Fibroblast of mammary gland (primary cell): ENCODE results near the gene OGDHL.

ENCODE experiments used
- DNase-seq: peaks from one replicate; pipeline ENCODE4 v3.0.0-alpha.2; 2010; ENCODE audit warnings: low read depth
- H3K4me3 ChIP-seq: 2 replicates; pipeline ENCODE4 v1.5.1; 2011; ENCODE audit warnings: low read depth, mild to moderate bottlenecking, low read length, moderate library complexity; ENCODE audit not compliant: control insufficient read depth
- CTCF ChIP-seq: conservative IDR thresholded peaks from 2 replicates; pipeline ENCODE4 v1.5.1; 2011; ENCODE audit warnings: low read depth, low read length, inconsistent platforms; ENCODE audit not compliant: control insufficient read depth, insufficient read depth

The OGDHL gene

GRCh38 chr10:49751636-49752510 lies 10.2 kb downstream of the OGDHL start:
- TF ChIP-seq CTCF = no peak
- no peak overlapping the region for H3K4me3 ChIP-seq
- DNase-seq = no peak

GRCh38 chr10:49751216-49751615 lies 10.9 kb downstream of the OGDHL start:
- no peak overlapping the region for H3K4me3 ChIP-seq
- no peak for DNase-seq
- no peak for TF ChIP-seq CTCF

GRCh38 chr10:49750546-49750945 lies 11.6 kb downstream of the OGDHL start:
- no peak for TF ChIP-seq CTCF
- DNase-seq = no peak
- no peak overlapping the region for H3K4me3 ChIP-seq

- no peak for TF ChIP-seq CTCF
- DNase-seq = no peak
- H3K4me3 ChIP-seq = no peak overlapping the region
Measured at GRCh38 chr10:49749556-49750491, 12.3 kb downstream of the OGDHL start.

- no peak for TF ChIP-seq CTCF
- no peak for DNase-seq
- H3K4me3 ChIP-seq = no peak overlapping the region
Measured at GRCh38 chr10:49749144-49749543, 13.0 kb downstream of the OGDHL start.

GRCh38 chr10:49748006-49748405 lies 14.1 kb downstream of the OGDHL start:
- no peak overlapping the region for H3K4me3 ChIP-seq
- no peak for DNase-seq
- no peak for TF ChIP-seq CTCF
